ENCODE data around the gene WNT6. TPM values are rescaled to one million over a fixed set of nuclear protein-coding genes. Genes with fewer than 3 reads are reported as not detected.

WNT6 gene
- total RNA-seq, 2 experiments from 2014 or later: 0.25 to 0.34 TPM

GRCh38 chr2:218920504-218920903 lies 60.9 kb downstream of the WNT6 start:
- H3K27me3 Mint-ChIP-seq: peaks cover 39% of the 10 kb centered on the region
- POLR2A ChIA-PET: no interaction called here
- DNase-seq (no peak), ATAC-seq (no peak)
- no peaks in the 10 kb centered on the region for H3K4me1 Mint-ChIP-seq (ENCODE audit: low read depth)
- no peak overlapping the region for H3K4me3 Mint-ChIP-seq
- no peak for TF ChIP-seq CTCF (IDR thresholded peaks at IDR 0.05)
- H3K9me3 Mint-ChIP-seq: peaks cover 4% of the 10 kb centered on the region
- no peak overlapping the region for H3K27ac Mint-ChIP-seq
- intact Hi-C loops (cut with micrococcal nuclease): no loop called here
- H3K36me3 Mint-ChIP-seq (ENCODE audit: low read depth): peaks cover 4% of the 10 kb centered on the region
- CTCF ChIA-PET: interaction anchor here (1.0 kb wide), 1 partner anchor 44 kb away, joined by 4 read pairs; no protein-coding TSS in a partner anchor

Small RNA genes lying within 50 kb of the gene (microRNA-seq; reads per million reads assigned to microRNA genes)
- not detected for gene MIR9500 (ENCODE audit: borderline microRNAs expressed, borderline replicate concordance)

Other genes with a start within 250 kb of the WNT6 start
- 10 to 100 TPM; 30.4 to 33.7 TPM for gene ZNF142, start 200.2 kb upstream of the WNT6 start, total RNA-seq
- gene BCS1L, start 200.1 kb upstream of the WNT6 start, total RNA-seq: 10 to 100 TPM; 69.6 to 76.3 TPM
- gene RNF25, start 187.8 kb upstream of the WNT6 start, total RNA-seq: 10 to 100 TPM; 14.7 to 17.0 TPM
- gene STK36, start 187.7 kb upstream of the WNT6 start, total RNA-seq: 10 to 100 TPM; 11.6 to 14.9 TPM
- 10 to 100 TPM; 32.2 to 36.6 TPM for gene TTLL4, start 149.0 kb upstream of the WNT6 start, total RNA-seq
- gene CYP27A1, start 77.7 kb upstream of the WNT6 start, total RNA-seq: under 1 TPM; 0.14 to 0.18 TPM
- gene PRKAG3, start 28.0 kb upstream of the WNT6 start, total RNA-seq: not detected
- gene WNT10A, start 21.0 kb downstream of the WNT6 start, total RNA-seq: 10 to 100 TPM; 27.9 to 29.2 TPM
- not detected for gene CDK5R2, start 99.9 kb downstream of the WNT6 start, total RNA-seq
- gene FEV, start 125.4 kb downstream of the WNT6 start, total RNA-seq: not detected
- not detected for gene CRYBA2, start 133.6 kb downstream of the WNT6 start, total RNA-seq
- not detected for gene CFAP65, start 181.7 kb downstream of the WNT6 start, total RNA-seq
- not detected for gene IHH, start 201.1 kb downstream of the WNT6 start, total RNA-seq

Data from activated CD8-positive, alpha-beta T cell treated with anti-CD3 and anti-CD28 coated beads for 36 hours (primary cell).